SKM-1 (cell line): ENCODE measurements around the gene TUBGCP4.
"Not testable (repeated sequence)": the region's sequence is repeated elsewhere in the genome, so short reads cannot be mapped to it uniquely, and the experiment has no call there.

Experiments used
- DNase-seq: peaks from one replicate; lab custom pipeline; 2025; ENCODE audit not compliant: unreplicated experiment; lab: John Stamatoyannopoulos, UW

Gene TUBGCP4, protein sequence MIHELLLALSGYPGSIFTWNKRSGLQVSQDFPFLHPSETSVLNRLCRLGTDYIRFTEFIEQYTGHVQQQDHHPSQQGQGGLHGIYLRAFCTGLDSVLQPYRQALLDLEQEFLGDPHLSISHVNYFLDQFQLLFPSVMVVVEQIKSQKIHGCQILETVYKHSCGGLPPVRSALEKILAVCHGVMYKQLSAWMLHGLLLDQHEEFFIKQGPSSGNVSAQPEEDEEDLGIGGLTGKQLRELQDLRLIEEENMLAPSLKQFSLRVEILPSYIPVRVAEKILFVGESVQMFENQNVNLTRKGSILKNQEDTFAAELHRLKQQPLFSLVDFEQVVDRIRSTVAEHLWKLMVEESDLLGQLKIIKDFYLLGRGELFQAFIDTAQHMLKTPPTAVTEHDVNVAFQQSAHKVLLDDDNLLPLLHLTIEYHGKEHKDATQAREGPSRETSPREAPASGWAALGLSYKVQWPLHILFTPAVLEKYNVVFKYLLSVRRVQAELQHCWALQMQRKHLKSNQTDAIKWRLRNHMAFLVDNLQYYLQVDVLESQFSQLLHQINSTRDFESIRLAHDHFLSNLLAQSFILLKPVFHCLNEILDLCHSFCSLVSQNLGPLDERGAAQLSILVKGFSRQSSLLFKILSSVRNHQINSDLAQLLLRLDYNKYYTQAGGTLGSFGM

DNA sequence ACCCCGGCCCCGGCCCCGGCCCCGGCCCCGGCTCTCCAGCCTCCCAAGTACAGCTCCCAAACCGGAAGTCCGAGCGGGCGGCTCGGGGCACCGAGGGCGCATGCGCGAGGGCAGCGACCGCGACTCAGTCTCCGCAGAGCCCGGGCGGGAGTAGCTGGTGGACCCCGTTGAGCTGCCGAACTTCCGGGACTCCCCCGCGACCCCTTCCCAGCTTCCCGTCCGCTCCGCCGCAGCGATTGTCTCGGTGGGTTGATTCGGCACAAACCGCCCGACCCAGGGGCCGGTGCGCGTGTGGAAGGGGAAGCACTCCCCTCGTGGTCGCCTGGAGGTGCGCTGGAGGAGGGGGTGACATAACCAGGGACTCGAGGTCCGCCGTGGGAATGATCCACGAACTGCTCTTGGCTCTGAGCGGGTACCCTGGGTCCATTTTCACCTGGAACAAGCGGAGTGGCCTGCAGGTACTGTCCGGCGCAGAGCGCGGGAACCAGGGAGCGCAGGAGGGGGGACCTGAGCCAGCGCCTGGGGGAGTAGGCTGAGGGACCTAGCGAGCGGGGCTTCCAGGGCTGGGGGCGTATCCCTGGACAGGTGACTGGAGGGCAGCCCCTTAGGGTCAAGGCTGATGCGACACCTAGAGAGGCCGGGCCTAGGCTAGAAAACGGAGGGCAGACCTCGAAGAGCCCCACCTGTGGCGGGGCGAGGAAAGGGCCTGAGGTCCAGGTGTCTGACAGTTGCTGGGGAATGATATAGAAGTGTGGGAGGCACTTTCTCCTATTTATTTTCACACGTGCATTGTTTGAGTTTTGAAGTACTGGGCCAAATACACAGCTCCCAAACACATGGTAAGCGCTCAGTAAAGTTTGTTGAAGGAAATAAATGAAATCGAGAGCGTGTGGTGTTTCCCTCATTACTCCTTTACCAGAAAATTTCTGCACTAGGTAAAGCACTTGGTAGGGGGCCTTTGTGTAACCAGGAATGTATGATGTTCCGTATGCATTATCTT lies at the start of gene TUBGCP4, which contains the start of gene ZSCAN29:
Gene TUBGCP4 (plus strand): TSS at position 127 of the 1,000 bp plus-strand sequence. CDS start 254 bp downstream, at position 381.
Gene ZSCAN29 (minus strand): TSS at position 69 of the 1,000 bp plus-strand sequence. CDS start 1,130 bp downstream, outside the sequence.
- peak; percentile 62 for DNase-seq

DNA sequence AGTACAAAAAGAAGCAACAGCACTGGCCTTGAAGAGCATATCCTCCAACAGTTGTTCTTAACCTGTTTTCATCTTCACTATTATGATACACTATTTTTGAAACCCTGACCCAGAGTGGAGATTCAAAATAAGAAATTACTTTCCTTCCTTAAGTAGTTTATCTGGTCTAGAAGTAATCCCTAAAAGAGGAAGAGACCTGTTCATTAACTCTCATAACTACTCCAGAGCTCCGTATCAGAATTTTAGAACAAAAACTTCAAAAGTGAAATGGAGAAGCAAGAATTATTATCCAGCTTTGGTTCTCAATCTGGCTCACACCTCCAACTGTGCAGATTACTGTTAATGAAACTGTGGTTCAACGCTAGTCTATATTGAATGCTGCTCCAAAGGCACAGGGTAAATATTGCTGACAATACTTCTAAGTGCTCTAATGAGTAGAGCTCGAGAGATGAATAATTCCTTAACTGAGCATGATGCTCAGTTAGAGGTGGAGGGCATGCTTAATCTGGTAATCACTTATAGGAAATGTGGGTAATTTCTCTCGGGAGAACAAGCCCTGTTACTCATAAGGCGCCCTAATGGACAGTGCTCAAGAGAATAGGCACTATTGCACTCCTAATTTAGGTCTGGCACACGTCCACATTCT lies 45.7 kb upstream of the TUBGCP4 start:
- DNase-seq = no peak

DNA sequence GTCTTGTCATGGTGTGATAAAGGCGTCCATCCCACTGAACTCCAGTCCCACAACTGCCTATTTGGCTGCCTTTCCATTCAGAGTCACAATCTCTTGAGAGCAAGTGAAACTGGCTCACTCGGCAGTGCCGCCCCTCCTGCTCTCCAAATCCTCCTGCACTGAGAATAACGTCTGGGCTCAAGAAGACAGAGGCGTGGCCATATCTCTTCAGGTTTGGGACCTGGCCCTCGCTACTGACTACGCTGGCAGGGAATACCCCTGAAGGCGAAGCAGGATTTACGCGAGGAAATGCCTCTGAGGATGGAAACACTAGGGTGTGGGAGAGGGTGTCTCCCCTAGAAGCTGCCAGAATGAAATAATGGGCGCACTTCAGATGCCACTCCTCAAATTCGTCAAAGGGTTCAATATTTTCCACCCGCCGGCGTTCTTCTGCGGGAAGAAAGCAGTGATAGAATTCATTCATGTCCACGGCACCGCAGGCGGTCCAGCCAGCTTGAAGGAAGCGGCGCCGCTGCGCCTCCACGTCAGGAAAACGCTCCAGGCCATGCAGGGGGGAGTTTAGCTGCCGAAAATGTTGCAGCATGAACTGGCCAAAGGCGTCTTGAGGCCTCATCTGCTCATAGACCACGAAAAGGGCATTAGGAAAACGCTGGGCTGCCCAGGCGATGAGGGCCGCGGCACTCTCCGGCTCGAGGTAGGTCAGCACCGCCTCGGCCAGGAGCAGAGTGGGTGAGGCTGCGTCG lies 41.5 kb upstream of the TUBGCP4 start:
- no peak for DNase-seq

DNA sequence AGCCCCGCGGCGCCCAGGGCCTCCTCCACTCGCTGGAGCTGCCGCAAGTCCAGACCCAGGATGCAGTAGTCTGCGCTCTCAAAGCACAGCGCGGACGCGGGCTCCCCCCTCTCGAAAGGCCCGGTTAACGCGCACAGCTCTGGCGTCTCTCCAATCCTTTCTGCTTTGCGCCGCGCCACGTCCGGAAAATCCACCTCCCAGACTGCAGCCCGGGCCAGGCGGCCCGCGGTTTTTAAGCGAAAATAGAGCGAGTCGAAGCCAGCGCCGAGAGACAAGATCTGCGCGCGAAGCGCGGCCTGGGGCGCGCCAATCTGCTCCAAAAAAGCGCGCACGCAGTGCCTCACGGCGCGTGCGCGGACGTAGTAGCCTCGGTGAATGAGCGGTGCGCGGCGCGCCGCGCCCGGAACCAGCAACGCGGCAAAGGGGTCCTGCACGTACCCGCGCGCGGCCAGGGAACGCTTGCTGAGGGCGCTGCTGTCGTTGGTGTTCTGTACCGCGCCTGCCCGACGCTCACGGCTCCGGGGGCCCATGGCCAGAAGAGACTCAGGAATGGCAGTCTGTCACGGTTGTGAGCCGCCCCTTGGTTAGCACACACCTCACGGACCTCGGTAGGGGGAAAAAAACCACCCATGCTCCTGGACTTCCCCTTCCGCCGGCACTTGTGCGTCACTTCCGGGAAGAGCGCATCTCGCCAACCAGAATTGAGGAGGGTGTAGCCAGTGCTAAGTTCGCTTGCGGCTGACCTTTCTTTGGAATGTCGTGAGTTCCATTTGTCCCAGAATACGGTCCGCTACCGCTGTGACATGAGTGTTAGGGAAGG lies 40.7 kb upstream of the TUBGCP4 start, which contains the start of gene LCMT2:
Gene LCMT2 (minus strand): TSS at position 614 of the 820 bp plus-strand sequence. CDS start 84 bp downstream, at position 530.
- peak; percentile 91 for DNase-seq

DNA sequence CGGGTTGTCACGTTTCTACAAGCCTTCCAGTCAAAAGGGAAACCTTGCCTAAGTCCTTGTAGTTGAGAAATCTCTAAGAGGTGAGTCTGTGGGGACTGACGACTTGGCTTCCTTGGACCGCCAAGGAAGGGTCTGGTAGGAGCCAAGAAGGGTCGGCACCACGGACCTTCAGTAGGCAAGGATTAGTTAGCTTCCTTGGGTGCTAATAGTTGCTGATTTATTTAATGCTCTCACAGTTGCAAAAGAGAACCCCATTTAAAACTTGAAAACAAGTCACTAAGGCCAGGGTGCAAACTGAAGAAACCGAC lies 40.2 kb upstream of the TUBGCP4 start:
- DNase-seq = no peak

DNA sequence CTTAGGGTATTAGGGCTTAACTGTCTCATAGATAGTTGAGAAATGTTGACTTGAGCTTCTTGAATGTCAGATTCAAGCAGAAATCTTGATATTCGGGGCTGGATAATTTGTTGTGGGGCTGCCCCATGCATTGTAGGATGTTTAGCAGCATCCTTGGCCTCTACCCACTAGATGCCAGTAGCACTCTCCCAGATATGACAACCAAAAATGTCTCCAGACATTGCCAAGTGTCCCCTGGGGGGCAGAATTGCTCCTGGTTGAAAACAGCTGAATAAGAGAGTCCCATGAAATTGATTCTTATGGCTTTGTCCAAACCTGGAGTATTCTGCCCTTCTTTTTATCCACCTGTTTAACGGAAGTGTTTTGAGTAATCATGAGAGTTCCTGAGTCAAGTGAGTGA lies 24.6 kb upstream of the TUBGCP4 start:
- DNase-seq = no peak

DNA sequence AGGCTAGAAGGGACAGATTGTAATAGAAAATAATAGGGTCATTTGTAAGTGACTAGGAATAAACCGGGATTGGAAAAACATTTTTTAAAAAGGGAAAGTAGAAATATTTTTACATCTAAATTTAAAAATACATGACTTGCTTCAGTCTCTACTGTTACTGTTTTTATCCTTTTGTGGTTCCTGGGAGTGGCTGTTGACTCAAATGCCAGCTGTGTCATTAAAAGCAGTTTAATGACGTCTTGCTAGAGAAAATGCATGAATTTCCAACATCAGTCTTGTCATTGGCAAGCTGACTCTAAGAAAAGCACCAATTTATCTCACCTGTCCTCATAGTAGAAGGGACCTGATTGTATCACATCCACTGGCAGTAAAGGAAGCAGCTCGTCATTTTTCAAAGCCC lies 23.8 kb upstream of the TUBGCP4 start:
- DNase-seq = no peak

DNA sequence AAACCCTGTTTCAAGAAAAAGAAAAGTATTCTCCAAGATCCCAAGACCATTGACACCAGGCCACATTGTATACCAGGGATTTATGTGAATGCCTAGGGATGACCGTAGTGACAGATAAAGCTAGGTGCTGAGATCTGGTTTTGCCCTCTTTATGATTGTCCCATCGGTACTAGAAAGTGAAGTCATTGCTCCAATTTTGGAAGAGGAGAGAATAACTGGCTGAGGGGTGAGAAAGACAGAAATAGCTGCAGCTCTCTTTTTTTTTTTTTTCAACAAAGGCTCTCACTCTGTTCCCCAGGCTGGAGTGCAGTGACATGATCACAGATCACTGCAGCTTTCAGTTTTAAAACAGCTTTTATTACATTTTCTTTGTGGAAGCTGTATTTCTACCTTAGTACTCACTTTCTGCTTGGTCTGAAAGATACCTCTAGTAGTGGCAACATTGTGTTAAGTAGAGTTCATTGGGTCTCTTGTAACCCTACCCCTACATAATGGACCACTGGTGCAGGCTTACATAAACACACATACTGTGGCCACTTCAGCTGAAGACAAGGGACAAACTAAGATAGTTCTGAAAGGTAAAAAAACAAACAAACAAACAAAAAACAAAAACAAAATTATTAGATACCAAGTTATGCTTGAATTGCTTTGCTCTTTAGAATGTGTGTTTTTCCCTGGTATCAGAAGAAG lies 18.1 kb upstream of the TUBGCP4 start:
- no peak for DNase-seq

DNA sequence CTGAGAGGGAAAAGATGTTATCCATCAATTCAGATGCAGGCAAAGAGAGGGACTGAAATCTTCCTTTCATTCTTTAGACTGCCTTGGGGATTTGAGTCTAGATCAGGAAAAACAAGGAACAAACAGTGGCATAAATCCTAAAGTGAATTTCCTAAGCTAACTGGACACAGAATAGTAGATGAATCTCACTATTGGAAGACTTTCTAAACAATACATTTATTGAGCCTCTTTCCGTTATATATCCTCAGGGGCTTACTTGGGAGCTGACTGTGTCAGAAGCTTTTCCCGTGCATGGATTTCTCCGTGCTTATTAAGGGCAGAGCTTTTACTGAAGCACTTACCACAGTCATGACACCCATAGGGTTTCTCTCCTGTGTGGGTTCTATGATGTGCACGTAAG lies 10.1 kb upstream of the TUBGCP4 start:
- DNase-seq = no peak

DNA sequence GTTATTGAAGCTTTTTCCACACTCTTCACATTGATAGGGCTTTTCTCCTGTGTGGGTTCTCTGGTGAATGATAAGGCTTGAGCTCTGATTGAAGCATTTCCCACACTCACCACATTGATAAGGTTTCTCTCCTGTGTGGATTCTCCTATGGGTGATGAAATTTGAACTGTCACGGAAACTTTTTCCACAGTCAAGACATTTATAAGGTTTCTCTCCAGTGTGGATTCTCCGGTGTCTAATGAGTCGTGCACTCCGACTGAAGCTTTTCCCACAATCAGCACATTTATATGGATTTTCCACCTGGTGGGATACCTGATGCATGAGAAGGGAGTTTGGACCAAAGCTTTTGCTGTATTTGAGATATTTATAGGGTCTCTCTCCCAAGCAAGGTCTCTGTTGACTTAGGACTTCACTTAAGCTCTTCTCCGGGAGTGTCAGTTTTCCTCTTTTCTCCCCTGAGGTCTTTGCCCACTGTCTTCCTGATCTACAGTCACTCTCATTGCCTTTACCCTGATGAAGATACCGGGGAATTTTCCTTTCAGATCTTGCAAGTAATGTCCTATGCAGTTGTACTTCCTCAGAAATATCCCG lies 9.5 kb upstream of the TUBGCP4 start:
- DNase-seq = no peak

DNA sequence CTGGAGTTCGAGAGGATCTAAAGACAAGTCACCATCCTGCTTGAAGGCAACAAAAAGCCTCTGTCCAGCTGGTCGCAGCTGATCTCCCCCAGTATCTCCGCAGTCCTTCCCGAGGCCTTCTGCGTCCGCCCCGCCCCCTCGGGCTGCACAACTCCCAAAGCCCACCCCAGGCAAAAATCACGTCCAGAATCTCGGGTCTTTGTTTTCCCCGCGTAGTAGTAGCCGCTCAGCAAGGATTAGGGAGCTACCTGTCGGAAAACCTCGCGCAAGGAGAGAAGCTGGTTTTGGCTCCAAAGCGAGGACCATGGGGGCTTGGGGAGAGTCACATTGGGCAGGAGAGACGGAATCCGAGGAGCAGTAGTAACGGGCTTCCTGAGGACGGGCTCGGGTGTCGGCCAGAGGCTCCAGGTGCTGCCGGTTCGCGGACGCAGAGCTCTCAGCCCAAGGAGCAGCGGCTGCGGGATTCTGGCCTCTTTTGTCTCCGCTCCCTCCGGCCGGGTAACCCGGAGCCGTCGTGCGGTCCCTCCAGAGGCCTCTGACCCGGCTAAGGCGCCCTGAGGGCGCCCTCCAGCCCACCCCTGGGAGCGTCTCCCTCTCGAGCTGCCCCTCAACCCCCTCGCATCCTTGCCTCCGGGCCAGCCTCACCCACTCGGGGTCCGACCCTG lies 459 bp upstream of the TUBGCP4 start:
- no peak for DNase-seq

DNA sequence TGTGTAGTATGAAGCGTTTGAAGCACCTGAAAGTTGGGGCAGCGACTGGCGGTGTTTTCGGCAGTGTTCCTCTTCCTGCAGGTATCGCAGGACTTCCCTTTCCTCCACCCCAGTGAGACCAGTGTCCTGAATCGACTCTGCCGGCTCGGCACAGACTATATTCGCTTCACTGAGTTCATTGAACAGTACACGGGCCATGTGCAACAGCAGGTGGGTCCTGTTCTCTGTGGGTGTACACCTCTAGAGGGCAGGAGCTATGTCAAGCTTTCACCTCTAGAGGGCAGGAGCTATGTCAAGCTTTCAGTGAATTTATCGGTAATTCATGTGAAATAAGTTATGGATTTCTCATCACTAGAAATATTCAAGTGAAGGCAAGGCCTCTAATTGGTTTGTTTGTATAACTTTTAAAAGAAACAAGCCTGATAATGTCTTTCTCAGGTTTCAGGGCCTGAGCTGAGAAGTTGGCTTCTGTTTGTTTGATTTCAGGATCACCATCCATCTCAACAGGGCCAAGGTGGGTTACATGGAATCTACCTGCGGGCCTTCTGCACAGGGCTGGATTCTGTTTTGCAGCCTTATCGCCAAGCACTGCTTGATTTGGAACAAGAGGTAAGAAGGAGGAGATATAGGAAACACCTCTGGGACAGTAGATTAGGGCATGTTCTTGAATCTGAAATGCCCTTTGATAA lies 5.3 kb downstream of the TUBGCP4 start:
- DNase-seq = peak; percentile 16

DNA sequence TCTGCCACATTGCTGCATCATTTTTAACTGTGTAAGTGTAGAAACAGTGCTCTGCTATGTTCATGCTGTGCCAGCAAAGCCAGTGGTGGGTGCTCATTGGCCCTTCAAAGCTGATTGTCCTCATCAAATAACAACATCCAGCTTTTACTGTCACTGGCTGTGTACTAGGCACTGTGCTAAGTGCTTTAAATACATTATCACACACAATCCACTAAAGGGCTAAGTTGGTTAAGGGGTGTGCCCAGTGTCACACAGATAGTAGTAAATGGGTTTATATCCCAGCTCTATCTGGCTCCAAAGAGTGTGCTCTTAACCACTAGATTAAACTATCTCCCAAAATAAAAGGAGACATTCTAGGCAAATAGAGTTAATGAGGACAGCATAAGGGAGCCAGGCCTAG lies 7.7 kb downstream of the TUBGCP4 start:
- no peak for DNase-seq

DNA sequence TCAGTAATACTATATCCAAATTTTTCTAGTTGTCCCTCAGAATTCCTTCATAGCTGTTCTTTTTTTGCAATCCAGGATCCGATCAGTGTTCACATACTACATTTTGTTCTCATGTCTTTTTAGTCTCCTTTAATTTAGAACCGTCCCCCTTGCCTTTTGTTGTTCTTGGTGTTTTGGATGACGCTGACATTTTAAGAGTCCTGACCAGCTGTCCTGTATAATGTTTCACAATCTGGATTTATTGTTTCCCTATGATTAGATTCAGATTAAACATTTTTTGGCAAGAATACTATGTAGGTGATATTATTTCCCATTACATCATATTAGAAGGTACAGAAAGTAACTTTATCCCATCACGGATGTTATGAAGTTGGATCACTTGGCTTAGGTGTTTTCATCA lies 11.4 kb downstream of the TUBGCP4 start:
- no peak for DNase-seq

DNA sequence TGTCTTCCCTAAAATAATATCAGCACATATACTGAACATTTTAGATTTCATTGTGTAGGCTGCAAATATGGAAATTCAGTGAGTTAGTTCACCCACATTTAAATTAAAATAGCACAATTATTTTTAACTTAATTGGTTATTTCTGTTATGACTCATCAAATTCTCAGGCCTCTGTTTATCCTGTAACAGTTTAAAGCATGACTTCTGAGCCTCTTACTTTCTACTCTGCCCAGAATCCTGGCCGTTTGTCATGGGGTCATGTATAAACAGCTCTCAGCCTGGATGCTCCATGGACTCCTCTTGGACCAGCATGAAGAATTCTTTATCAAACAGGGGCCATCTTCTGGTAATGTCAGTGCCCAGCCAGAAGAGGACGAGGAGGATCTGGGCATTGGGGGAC lies 12.2 kb downstream of the TUBGCP4 start:
- DNase-seq = no peak

DNA sequence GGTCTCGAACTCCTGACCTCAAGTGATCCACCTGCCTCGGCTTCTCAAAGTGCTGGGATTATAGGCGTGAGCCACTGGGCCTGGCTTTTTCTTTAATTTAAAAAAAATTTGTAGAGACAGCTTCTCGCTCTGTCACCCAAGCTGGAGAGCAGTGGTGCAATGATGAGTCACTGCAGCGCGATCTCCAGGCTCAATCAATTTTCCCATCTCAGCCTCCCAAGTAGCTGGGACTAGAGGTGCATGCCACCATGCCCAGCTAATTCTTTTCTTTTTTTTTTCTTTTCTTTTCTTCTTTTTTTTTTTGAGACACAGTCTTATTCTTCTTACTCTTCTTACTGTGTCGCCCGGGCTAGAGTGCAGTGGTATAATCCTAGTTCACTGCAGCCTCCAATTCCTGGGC lies 19.8 kb downstream of the TUBGCP4 start:
- no peak for DNase-seq

DNA sequence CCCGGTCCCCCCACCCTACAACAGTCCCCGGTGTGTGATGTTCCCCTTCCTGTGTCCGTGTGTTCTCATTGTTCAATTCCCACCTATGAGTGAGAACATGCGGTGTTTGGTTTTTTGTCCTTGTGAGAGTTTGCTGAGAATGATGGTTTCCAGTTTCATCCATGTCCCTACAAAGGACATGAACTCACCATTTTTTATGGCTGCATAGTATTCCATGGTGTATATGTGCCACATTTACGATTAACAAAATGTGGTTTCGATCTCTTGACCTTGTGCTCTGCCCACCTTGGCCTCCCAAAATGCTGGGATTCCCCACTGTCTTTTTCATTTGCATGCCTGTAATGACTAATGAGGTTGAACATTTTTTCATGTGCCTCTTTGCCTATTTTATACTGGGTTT lies 22.7 kb downstream of the TUBGCP4 start:
- not testable (repeated sequence) for DNase-seq
